ENCODE results near the gene QTRT2. TPM values are rescaled to one million over a fixed set of nuclear protein-coding genes. Genes with fewer than 3 reads are reported as not detected.

QTRT2 gene
- total RNA-seq, 1 donor from 2014 or later, result 35.9 TPM

DNA sequence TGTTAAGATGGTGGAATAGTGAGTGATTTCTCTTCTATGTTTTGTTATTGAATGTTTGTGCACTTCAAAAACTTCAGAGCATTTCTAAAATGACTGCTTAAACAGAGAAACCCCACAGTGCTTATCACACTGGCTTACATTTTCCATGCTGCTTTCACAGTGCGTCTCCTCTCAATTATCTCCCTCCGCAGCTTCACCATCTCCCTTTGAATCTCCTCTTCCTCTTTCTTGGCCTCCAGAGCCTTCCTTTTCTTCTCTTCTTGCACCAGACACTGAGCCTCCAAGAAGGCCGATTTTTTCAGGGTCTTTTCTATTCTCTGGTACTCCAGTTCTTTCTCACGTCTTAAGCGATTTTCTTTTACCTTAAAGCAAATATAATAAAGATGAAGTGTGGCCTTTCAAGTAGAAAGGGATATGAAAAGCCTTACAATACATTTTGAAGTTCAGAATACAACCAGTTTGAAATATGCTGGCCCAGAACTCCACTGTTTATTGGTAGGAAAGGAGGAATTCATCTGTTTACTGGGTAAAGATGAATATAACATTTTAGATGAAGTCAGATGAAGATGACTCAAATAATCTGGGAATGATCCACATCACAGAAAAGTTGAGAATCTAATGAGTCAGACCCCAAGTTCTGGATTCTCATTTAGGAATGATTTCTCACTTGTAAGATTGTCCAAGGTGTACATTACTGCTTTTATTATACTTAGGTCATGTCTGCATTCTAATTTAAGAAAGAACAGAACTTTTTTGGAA lies 21.6 kb upstream of the QTRT2 start:
- no peak for DNase-seq (ENCODE audit: low spot score, unreplicated experiment)
- H3K9me3 Mint-ChIP-seq (ENCODE audit: low read depth), result no peaks in the 10 kb centered on the region
- H3K27me3 Mint-ChIP-seq, result no peaks in the 10 kb centered on the region
- H3K36me3 Mint-ChIP-seq (ENCODE audit: insufficient read depth), result peaks cover 6% of the 10 kb centered on the region
- no peak overlapping the region for H3K4me3 Mint-ChIP-seq (ENCODE audit: low read depth)
- no peak for TF ChIP-seq CTCF (IDR thresholded peaks at IDR 0.05; ENCODE audit: unreplicated experiment)
- peak overlapping the region; percentile 15 for H3K27ac Mint-ChIP-seq
- H3K4me1 Mint-ChIP-seq (ENCODE audit: low read depth), result no peaks in the 10 kb centered on the region

GRCh38 chr3:114035896-114036295 lies 20.6 kb upstream of the QTRT2 start:
- Mint-ChIP-seq H3K4me1 (ENCODE audit: low read depth) (no peaks in the 10 kb centered on the region), H3K27ac (no peak overlapping the region), H3K9me3 (ENCODE audit: low read depth) (no peaks in the 10 kb centered on the region), H3K4me3 (ENCODE audit: low read depth) (no peak overlapping the region), H3K36me3 (ENCODE audit: insufficient read depth) (peaks cover 5% of the 10 kb centered on the region), H3K27me3 (no peaks in the 10 kb centered on the region)
- no peak for DNase-seq (ENCODE audit: low spot score, unreplicated experiment)
- no peak for TF ChIP-seq CTCF (IDR thresholded peaks at IDR 0.05; ENCODE audit: unreplicated experiment)

DNA sequence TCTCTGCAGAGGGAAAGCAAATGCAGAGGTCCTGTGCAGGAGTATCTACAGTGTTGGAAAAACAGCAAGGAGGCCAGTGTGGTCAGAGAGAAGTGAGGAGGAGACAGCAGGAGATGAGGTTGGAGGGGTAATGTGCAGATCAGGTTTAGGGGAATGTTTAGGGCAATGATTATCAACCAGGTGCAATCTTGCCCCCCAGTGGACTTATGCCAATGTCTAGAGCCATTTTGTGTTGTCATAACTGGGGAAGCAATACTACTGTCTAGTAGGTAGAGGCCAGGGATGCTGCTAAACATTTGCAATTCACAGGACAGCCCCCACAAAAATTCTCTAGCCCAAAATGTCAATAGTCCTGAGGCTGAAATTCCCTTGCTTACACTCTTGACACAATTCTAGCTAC lies 13.3 kb upstream of the QTRT2 start:
- Mint-ChIP-seq H3K36me3 (ENCODE audit: insufficient read depth) (peaks cover 4% of the 10 kb centered on the region), H3K27ac (no peak overlapping the region), H3K27me3 (no peaks in the 10 kb centered on the region), H3K4me1 (ENCODE audit: low read depth) (no peaks in the 10 kb centered on the region), H3K4me3 (ENCODE audit: low read depth) (no peak overlapping the region), H3K9me3 (ENCODE audit: low read depth) (no peaks in the 10 kb centered on the region)
- no peak for TF ChIP-seq CTCF (IDR thresholded peaks at IDR 0.05; ENCODE audit: unreplicated experiment)
- no peak for DNase-seq (ENCODE audit: low spot score, unreplicated experiment)

GRCh38 chr3:114052216-114052615 lies 4.3 kb upstream of the QTRT2 start:
- no peak overlapping the region for H3K4me3 Mint-ChIP-seq (ENCODE audit: low read depth)
- DNase-seq (ENCODE audit: low spot score, unreplicated experiment), result no peak
- TF ChIP-seq CTCF (IDR thresholded peaks at IDR 0.05; ENCODE audit: unreplicated experiment), result no peak
- H3K36me3 Mint-ChIP-seq (ENCODE audit: insufficient read depth), result peaks cover 2% of the 10 kb centered on the region
- H3K4me1 Mint-ChIP-seq (ENCODE audit: low read depth), result peaks cover 7% of the 10 kb centered on the region
- no peaks in the 10 kb centered on the region for H3K9me3 Mint-ChIP-seq (ENCODE audit: low read depth)
- H3K27me3 Mint-ChIP-seq, result no peaks in the 10 kb centered on the region
- no peak overlapping the region for H3K27ac Mint-ChIP-seq

GRCh38 chr3:114057011-114057347 lies 442 bp downstream of the QTRT2 start:
- TF ChIP-seq CTCF (IDR thresholded peaks at IDR 0.05; ENCODE audit: unreplicated experiment), result no peak
- DNase-seq (ENCODE audit: low spot score, unreplicated experiment), result no peak
- no peaks in the 10 kb centered on the region for H3K27me3 Mint-ChIP-seq
- H3K4me3 Mint-ChIP-seq (ENCODE audit: low read depth), result peak overlapping the region; percentile 94
- H3K27ac Mint-ChIP-seq, result peak overlapping the region; percentile 96
- H3K4me1 Mint-ChIP-seq (ENCODE audit: low read depth), result peaks cover 16% of the 10 kb centered on the region
- H3K9me3 Mint-ChIP-seq (ENCODE audit: low read depth), result no peaks in the 10 kb centered on the region
- H3K36me3 Mint-ChIP-seq (ENCODE audit: insufficient read depth), result no peaks in the 10 kb centered on the region
